Measurements from ENCODE around the gene PRAC1.

Gene PRAC1

GRCh38 chr17:48724251-48725003 is 2.1 kb upstream of the PRAC1 start:
- DNase-seq (ENCODE audit: extremely low read depth, low read depth): peak; percentile 41
- peak; percentile 80 for TF ChIP-seq CTCF (IDR thresholded peaks at IDR 0.05; ENCODE audit: low read depth, low read length)

- no peak for TF ChIP-seq CTCF (IDR thresholded peaks at IDR 0.05; ENCODE audit: low read depth, low read length)
- no peak for DNase-seq (ENCODE audit: extremely low read depth, low read depth)
Measured at GRCh38 chr17:48723423-48724250, 1.3 kb upstream of the PRAC1 start.

GRCh38 chr17:48722915-48723422 is 651 bp upstream of the PRAC1 start, which contains the start of gene PRAC2:
Gene PRAC2 (plus strand): TSS chr17:48723185. CDS start chr17:48724411, 1,226 bp downstream.
- no peak for DNase-seq (ENCODE audit: extremely low read depth, low read depth)

GRCh38 chr17:48721009-48721402 is 1.3 kb downstream of the PRAC1 start:
- no peak for DNase-seq (ENCODE audit: extremely low read depth, low read depth)
- no peak for TF ChIP-seq CTCF (IDR thresholded peaks at IDR 0.05; ENCODE audit: low read depth, low read length)

More at GRCh38 chr17:48722915-48723422, 651 bp upstream of the PRAC1 start, which contains the start of gene PRAC2:
- TF ChIP-seq CTCF (IDR thresholded peaks at IDR 0.05; ENCODE audit: low read depth, low read length): no peak

- DNase-seq (ENCODE audit: extremely low read depth, low read depth): no peak
- no peak for TF ChIP-seq CTCF (IDR thresholded peaks at IDR 0.05; ENCODE audit: low read depth, low read length)
Measured at GRCh38 chr17:48720266-48721008, 1.9 kb downstream of the PRAC1 start.

- DNase-seq (ENCODE audit: extremely low read depth, low read depth): no peak
- TF ChIP-seq CTCF (IDR thresholded peaks at IDR 0.05; ENCODE audit: low read depth, low read length): no peak
Measured at GRCh38 chr17:48719642-48720265, 2.6 kb downstream of the PRAC1 start.

Measured in AG09319 (cell line).